NCI-H526 (cell line): ENCODE data around the gene TMC7.
"Not testable (repeated sequence)": the region's sequence is repeated elsewhere in the genome, so short reads cannot be mapped to it uniquely, and the experiment has no call there.

Experiments used
- DNase-seq, 2 experiments: peaks; one replicate each; lab custom pipeline; 2025; lab: John Stamatoyannopoulos, UW

Gene TMC7

DNA sequence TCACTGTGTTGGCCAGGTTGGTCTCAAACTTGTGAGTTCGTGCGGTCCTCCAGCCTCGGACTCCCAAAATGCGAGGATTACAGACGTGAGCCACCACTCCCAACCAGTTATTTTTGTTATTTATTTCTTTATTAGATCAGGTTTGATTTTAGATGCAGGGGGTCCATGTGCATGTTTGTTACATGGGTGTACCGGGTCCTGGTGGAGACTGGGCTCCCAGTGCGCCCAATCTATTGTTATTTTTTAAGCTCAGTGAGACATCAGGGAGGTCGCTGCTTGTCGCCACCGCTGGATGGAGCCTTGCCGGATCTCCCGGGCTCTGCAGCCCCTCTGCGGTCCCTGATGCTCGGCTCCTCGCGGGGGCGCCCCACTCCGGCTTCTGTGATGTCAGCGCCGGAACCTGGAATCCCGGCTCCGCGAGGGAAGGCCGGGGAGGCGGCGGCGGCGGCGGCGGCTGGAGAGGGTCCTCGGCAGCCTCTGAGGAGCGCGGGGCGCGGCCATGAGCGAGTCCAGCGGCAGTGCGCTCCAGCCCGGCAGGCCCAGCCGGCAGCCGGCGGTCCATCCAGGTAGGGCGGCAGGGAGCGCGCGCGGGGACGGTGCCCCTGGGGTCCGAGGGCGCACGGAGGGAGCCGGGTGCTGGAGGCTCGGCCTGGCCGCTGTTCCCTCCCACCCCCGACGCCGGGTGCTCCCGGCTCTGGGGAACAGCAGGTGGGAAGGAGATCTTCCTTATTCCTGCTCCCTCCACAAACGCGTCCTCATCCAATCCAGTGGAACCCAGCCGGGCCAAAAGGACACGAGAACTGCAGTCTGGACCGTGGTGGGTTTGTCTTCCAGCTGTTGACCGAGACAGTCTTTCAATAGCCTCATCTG lies at the start of gene TMC7:
TSS of gene TMC7 (plus strand) at position 370 of the 870 bp plus-strand sequence. CDS start at position 500, 130 bp downstream.
- DNase-seq = peak; percentile 71 to 94

DNA sequence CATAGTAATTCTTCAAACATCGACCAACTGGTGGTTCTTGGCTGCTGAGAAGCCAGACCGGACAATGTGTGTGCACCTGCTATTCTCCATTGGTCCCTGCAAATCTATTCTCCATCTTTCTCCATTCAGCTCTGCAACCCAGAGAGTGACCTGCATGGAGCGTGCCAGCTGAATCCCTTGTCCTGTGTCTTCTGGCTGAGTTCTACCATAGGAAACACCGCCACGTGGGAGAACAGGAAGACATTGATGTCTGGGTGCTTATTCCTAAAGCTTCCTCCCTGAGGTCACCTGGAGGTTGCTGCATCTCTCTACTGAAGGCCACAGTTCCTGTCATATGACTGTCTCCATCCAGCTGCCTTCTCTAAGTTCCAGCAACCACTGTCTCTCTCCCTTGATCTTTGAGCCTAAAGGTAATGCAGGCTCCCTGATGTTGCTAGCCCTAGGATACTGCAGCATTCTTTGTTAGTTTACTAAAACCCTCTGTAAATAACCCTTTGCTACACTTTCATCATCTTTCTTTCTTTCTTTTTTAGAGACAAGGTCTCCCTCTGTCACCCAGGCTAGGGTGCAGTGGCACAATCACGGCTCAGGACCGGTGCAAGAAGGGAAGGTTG lies 46.9 kb upstream of the TMC7 start:
- DNase-seq = no peak

DNA sequence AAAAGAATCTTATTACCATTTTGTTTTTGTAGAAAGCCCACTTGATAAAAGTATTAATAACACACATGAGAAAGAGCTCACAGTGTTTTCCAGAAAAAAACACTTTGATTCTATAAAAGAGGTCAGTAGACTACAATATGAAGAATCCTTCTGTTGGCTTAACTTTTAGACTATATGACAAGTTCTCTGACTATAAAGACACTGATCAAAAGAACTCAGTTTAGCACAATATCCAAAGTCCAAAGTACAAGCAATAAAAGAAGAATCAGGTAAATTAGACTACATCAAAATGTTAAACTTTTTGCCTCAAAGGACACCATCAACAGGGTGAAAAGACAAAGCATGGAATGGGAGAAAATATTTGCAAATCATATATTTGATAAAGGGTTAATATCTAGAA lies 46.3 kb upstream of the TMC7 start:
- no peak for DNase-seq

DNA sequence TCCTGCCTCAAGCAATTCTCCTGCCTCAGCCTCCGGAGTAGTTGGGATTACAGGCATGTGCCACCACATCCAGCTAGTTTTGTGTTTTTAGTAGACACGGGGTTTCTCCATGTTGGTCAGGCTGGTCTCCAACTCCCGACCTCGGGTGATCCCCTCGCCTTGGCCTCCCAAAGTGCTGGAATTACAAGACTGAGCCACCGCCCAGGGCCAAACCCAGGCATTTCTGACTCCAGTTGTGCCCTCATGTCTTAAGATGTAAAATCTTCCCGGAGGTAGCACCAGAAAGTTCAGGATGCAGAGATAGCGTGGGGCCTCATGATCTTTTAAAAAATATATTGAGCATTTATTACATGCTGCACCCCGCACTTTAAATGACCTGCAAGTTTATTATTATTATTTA lies 44.7 kb upstream of the TMC7 start:
- DNase-seq = no peak

DNA sequence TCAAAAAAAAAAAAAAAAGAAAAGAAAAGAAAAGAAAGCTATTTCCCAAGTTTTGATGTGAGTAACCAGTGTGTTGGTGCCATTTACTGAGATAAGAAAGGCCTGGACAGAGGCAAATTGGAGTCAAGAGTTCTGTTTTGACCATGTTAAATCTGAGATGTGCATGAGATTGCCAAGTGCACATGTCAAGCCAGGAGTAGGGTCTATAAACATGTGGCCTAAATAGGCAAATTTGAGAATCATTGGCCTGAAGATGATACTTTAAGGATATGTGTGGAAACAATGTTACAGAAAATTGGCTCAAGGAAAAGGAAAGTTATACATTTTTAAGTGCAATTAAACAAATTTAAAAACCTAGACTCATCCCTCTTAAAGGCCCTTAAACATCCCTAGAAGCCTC lies 42.3 kb upstream of the TMC7 start:
- DNase-seq = no peak

DNA sequence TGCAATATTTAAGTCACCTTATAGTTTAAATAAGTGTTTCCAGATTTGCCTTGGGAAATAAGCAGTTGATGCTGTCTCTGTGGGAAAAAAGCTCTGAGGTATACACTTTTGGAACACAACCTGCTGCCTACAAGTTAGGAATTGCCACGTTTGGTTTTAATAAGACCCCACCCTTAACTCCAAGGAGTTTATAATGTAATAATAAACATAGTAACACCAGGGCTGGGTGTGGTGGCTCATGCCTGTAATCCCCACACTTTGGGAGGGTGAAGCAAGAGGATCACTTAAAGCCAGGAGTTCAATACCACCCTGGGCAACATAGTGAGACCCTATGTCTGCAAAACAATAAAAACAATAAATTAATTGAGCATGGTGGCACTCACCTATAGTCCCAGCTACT lies 41.7 kb upstream of the TMC7 start:
- DNase-seq = no peak

DNA sequence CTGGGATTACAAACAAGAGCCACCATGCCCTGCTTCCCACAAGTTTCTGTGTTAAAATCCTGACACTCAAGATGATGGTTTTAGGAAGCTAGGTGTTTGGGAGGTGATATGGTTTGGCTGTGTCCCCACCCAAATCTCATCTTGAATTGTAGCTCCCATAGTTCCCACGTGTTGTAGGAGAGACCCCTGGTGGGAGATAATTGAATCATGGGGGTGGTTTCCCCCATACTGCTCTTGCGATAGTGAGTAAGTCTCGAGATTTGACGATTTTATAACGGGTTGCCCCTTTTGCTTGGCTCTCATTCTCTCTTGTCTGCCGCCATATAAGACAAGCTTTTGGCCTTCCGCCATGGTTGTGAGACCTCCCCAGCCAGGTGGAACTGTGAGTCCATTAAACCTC lies 40.3 kb upstream of the TMC7 start:
- no peak for DNase-seq

DNA sequence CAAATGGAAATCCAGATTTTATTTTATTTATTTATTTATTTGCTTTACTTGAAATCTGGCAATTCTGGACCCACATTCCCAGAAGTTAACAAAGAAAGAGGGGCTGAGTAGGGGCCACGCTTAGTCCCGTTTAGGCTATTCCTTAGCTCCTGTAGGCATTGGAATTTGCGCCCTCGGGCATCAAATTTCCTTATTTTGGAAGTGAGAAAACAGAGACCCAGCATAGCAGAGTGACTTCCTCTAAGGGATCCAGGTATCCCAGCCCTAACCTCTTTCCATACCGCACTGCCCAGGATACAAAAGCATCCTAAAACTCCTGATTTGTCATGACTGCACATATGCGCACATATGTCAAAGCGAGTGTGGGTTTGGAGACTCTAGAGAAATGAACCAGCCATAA lies 38.5 kb upstream of the TMC7 start:
- no peak for DNase-seq

DNA sequence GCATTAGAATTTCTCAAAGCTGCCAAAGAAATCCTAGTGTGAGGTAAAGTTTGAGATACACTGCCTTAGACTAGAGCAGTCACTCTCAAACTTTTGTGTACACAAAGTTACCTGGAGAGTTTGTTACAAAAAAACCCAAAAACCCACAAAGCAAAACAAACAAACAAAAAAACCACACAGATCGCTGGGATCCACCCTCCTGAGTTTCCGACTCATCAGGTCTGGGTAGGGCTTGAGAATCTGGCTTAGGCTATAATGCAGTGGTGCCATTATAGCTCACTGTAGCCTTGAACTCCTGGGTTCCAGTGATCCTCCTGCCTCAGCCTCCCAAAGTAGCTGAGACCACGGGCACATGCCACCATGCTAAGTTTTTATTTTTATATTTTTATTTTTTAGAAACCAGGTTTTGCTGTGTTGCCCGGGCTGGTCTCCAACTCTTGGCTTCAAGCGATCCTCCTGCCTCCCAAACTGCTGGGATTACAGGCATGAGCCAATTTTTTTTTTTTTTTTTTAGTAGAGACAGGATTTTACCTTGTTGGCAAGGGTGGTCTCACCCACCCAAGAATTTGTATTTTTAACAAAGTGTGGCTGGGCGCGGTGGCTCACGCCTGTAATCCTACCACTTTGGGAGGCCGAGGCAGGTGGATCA lies 35.2 kb upstream of the TMC7 start:
- DNase-seq = no peak

DNA sequence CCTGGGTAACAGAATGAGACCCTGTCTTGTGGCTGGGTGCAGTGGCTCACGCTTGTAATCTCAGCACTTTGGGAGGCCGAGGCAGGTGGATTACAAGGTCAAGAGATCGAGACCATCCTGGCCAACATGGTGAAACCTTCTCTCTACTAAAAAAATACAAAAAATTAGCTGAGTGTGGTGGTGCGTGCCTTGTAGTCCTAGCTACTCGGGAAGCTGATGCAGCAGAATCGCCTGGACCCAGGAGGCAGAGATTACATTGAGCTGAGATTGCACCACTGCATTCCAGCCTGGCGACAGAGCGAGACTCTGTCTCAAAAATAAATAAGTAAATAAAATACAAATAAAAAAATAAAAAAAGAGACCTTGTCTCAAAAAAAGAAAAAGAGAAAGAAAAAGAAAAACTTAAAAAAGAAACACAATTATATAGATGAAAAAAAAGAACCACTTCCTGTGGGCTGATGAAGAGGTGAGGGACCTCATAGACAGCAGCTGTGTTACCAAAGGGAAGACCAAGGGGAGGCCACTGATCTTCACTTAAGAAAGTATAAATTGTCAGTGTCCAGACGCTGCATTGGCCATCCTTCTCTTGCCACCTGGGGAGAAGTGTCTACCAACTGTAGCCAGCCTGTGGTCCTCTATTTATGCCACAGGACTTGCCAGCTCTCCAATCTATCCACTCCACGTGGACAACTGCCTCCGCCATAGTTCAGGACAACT lies 33.1 kb upstream of the TMC7 start:
- no peak for DNase-seq

DNA sequence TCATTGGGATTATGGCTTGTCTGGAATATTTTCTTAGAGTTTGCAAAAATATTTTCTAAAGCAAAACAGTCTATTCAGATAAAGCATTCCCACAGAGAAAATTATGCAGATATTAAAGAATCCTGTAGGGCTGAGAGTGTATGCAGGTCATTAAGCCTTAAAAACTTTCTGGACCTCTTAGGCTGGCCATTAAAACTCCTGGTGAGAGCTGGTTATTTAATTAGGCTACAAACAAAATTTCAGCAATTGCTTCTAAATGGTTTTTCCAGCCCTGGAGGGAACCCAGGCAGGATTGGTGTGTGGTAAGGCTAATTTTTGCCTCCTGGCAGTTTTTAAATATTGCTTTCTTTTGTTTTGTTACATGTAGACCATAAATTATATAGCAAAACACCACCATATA lies 30.2 kb upstream of the TMC7 start:
- no peak for DNase-seq

DNA sequence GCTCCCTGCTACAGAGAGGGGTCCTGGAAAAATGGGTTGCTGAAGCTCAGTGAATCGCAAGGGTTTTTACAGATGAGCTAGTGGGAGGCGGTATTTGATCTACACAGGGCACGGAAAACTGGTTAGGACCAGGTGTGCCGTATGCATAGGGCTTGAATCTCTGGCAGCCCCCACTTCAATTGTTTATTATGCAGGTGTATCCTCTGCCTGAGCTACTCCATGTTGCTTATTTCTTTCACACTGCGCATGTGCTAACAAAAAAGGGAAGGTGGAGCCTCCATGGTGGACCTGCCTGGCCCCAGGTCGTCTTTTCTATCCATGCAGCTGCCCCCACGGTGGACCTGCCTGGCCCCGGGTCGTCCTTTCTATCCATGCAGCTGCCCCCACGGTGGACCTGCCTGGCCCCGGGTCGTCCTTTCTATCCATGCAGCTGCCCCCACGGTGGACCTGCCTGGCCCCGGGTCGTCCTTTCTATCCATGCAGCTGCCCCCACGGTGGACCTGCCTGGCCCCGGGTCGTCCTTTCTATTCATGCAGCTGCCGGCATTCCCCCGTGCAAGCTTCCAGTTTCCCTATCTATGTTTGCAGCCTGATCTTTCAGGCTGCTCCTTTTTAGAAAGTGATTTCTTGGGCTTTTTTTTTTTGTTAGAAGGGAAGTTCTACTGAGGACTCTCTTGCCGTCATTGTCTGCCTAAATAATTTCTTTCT lies 27.7 kb upstream of the TMC7 start:
- peak in 1 of 2 experiments; percentile 40 for DNase-seq

DNA sequence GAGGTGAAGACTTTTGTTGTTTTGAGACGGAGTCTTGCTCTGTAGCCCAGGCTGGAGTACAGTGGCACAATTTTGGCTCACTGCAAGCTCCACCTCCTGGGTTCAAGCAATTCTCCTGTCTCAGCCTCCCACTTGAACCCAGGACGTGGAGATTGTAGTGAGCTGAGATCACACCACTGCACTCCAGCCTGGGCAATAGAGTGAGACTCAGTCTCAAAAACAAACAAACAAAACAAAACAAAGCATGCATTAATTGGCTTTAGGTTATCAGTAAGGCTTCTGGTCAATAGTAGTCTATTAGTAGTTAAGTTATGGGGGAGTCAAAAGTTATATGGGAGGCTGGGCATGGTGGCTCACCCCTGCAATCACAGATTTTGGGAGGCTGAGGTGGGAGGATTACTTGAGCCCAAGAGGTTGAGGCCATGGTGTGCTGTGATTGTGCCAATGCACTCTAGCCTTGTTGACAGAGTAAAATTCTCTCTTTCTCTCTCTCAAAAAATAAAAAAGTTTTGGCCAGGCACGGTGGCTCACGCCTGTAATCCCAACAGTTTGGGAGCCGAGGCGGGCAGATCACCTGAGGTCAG lies 27.0 kb upstream of the TMC7 start:
- DNase-seq = not testable (repeated sequence)

DNA sequence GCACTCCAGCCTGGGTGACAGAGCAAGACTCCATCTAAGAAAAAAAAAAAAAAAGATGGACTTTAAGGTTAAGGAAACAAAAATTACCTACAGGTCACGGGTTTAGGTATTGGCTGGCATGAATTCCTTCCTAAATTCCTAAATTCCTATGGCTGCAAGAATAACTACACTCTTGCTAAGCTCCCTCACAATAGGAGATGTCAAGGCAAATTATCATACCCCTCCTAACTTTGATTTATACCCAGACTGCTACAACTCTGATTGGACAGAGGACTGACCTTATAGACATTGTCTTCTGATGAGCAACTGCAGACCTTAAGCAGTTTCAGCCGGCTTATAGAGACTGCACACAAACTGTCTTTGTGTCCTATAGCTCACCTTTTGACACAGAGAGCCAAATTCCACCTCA lies 25.1 kb upstream of the TMC7 start:
- DNase-seq = no peak

DNA sequence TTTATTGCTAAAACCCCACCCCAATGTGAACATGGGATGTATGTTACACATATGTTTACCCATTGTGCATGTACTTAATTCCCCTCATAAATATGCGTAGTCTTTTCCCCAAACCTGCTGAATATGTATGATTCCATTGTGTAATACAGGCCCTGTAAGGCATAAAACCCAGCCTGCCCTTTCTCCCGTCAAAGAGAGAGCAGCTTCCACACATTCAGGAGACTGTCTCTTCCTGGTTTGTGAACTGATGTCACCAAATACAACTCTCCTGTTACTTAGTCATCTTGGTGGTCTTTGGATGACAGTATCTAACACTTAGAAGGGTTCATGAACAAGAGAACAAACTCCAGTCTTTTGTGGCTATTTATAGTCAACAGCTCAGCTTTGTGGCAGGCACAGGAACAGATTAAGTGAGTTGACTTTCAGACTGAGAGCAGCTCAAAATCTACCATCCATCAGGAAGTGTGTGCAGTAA lies 24.7 kb upstream of the TMC7 start:
- DNase-seq = peak in 1 of 2 experiments; percentile 18

DNA sequence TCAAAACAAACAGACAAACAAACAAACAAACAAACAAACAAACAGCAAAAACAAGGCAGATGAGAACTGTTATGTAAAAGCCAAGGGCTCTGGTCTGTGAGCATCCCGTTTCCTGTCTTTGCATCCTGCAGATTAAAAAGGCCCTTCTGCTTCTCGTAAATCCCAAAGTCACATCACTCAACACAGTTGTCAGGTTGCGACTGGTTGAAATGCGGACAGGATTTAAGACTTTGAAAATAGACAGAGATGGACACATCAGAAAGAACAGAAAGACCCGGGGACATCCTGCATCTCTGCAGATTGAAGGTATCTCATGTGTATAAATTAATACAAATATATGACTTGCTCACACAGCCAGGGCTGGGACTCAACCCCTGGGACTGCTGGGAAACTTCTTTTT lies 18.2 kb upstream of the TMC7 start:
- no peak for DNase-seq

DNA sequence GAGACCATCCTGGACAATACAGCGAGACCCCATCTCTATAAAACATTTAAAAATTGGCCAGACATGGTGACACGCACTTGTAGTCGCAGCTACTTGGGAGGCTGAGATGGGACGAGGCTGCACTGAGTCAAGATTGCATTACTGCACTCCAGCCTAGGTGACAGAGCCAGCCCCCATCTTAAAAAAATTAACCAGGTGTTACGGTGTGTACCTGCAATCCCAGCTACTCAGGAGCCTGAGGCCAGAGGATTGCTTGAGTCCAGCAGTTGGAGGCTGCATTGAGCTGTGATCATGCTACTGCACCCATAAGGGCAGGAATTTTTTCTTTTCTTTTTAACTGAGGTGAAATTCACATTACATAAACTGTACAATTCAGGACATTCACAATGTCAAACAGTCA lies 16.9 kb upstream of the TMC7 start:
- DNase-seq = no peak

DNA sequence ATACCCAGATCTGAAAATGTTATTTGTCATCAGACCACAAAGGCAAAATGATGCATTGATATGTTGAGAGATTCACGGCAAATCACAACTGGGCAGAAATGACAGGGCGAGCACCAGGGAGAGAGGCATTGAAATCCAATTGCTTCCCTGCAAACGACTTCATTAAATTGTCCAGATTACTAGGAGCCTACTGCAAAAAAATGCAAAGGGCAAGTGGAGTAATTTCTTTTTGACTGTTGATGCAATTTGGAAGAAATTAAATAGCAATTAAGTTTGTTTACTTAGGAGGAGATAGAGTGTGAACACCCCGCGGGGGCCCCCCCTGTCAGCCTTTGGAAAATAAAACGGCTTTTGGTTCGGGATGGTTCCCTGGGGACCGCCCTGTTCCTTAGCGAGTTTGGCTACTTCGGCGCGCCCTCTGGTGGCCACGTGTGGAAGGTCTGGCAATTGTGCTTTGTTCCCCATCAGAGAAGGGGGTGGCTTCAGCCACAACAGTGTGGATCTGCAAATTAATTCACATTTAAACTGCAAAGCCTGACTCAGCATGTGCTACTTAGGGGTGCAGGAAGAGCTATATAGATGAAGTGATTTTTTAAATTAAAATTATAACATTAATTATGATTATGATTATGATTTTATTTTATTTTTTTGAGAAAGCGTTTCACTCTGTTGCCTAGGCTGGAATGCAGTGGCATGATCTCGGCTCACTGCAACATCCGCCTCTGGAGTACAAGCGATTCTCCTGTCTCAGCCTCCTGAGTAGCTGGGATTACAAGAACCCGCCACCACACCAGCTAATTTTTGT lies 14.5 kb upstream of the TMC7 start:
- peak; percentile 59 to 88 for DNase-seq

DNA sequence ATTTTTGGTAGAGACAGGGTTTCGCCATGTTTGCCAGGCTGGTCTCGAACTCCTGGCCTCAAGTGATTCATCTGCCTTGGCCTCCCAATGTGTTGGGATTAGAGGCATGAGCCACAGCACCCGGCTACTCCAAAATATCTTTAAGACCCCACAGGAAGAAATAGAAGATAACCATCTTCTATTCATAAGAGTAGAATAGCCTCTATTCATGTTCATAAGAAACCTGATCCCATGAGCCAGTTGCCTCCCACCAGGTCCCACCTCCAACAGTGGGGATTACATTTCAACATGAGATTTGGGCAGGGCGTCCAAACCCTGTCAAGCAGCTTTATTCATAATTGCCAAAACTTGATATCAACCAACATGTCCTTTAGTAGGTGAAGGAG lies 13.9 kb upstream of the TMC7 start:
- DNase-seq = no peak

DNA sequence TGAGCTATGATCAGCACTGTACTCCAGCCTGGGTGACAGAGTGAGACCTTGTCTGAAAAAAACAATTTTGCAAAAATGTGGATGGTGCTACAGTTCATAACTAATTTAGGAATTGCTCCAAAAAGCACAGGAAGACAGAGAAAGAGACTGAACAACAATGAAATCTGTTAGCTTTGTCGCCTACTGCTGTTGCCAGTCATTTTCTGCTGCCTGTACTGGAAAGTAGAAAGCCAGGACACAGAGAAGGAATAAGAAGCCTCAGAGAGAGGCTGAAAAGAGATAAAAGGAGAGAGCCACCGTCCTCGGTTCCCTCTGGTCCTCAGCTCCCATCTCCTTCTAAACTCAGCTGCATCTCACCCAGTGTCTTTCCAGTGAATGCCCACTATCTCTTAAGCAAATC lies 8.6 kb upstream of the TMC7 start:
- no peak for DNase-seq
